ENCODE data around the gene ZRANB3. TPM values are rescaled to one million over a fixed set of nuclear protein-coding genes. Genes with fewer than 3 reads are reported as not detected.
"Not testable (repeated sequence)": the region's sequence is repeated elsewhere in the genome, so short reads cannot be mapped to it uniquely, and the experiment has no call there.

ZRANB3 gene
- total RNA-seq, 1 donor from 2014 or later: 8.9 TPM

DNA sequence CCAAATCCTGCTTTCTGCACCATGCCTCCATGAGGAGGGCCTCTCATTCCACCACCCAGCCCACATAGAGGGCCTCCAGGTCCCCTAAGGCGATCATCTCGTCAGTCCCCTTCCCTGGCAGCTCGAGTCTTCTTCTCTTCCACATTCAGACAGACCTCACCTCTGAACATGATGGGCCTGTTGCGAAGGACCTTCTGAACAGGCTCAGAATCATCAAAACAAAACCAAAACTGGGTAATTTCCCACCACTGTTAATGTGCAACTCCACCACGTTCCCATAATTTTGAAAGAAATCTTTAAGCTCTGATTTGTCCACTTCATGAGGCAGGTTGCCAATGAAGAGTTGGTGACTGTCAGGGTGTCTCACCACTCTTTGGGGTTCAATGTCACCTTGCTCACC is 20.4 kb downstream of the ZRANB3 start:
- H3K4me3 Mint-ChIP-seq (ENCODE audit: unreplicated experiment): no peak overlapping the region
- no peak overlapping the region for H3K27ac Mint-ChIP-seq (ENCODE audit: unreplicated experiment)

GRCh38 chr2:135504811-135505210 is 26.2 kb downstream of the ZRANB3 start:
- H3K36me3 Mint-ChIP-seq (ENCODE audit: low read depth, unreplicated experiment): peaks cover 6% of the 10 kb centered on the region
- FAIRE-seq: no peak

More for the DNA sequence above, 20.4 kb downstream of the ZRANB3 start:
- Mint-ChIP-seq H3K36me3 (ENCODE audit: low read depth, unreplicated experiment) (peaks cover 3% of the 10 kb centered on the region), H3K4me1 (ENCODE audit: low read depth, unreplicated experiment) (no peaks in the 10 kb centered on the region), H3K9me3 (ENCODE audit: unreplicated experiment) (no peaks in the 10 kb centered on the region), H3K27me3 (ENCODE audit: low read depth, unreplicated experiment) (no peaks in the 10 kb centered on the region)
- H3K27ac ChIP-seq (ENCODE audit: low read depth, low read length): no peak overlapping the region
- H4K20me1 ChIP-seq (ENCODE audit: insufficient read depth, low read length): no peaks in the 10 kb centered on the region
- no peak for DNase-seq (ENCODE audit: low read depth)
- no peak overlapping the region for H3K4me2 ChIP-seq (ENCODE audit: low read length)
- H3K4me1 ChIP-seq (ENCODE audit: insufficient read depth, low read length): no peaks in the 10 kb centered on the region
- H3K36me3 ChIP-seq (ENCODE audit: insufficient read depth, low read length): no peaks in the 10 kb centered on the region
- no peak for FAIRE-seq
- no peaks in the 10 kb centered on the region for H3K27me3 ChIP-seq (ENCODE audit: insufficient read depth, low read length)
- H2AFZ ChIP-seq (ENCODE audit: low read depth, low read length): no peak overlapping the region
- no peak overlapping the region for H3K4me3 ChIP-seq (ENCODE audit: insufficient read depth, low read depth, low read length)
- no peak for TF ChIP-seq EZH2 (IDR thresholded peaks at IDR 0.05; ENCODE audit: insufficient read depth, low read length)
- TF ChIP-seq, protein P1, sequence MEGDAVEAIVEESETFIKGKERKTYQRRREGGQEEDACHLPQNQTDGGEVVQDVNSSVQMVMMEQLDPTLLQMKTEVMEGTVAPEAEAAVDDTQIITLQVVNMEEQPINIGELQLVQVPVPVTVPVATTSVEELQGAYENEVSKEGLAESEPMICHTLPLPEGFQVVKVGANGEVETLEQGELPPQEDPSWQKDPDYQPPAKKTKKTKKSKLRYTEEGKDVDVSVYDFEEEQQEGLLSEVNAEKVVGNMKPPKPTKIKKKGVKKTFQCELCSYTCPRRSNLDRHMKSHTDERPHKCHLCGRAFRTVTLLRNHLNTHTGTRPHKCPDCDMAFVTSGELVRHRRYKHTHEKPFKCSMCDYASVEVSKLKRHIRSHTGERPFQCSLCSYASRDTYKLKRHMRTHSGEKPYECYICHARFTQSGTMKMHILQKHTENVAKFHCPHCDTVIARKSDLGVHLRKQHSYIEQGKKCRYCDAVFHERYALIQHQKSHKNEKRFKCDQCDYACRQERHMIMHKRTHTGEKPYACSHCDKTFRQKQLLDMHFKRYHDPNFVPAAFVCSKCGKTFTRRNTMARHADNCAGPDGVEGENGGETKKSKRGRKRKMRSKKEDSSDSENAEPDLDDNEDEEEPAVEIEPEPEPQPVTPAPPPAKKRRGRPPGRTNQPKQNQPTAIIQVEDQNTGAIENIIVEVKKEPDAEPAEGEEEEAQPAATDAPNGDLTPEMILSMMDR (IDR thresholded peaks at IDR 0.05; ENCODE audit: insufficient read depth, low read depth, low read length): no peak
- H3K9me3 ChIP-seq (ENCODE audit: insufficient read depth, low read depth, low read length): no peaks in the 10 kb centered on the region
- no peaks in the 10 kb centered on the region for H3K79me2 ChIP-seq (ENCODE audit: insufficient read depth, low read length)
- H3K9ac ChIP-seq (ENCODE audit: low read length): no peak overlapping the region

GRCh38 chr2:135498588-135498987 is 32.4 kb downstream of the ZRANB3 start:
- not testable (repeated sequence) for H3K36me3 ChIP-seq (ENCODE audit: insufficient read depth, low read length); H3K4me1 ChIP-seq (ENCODE audit: insufficient read depth, low read length); H3K9ac ChIP-seq (ENCODE audit: low read length); H3K27me3 ChIP-seq (ENCODE audit: insufficient read depth, low read length); H3K4me3 ChIP-seq (ENCODE audit: insufficient read depth, low read depth, low read length); DNase-seq (ENCODE audit: low read depth); H3K4me2 ChIP-seq (ENCODE audit: low read length); FAIRE-seq; H3K79me2 ChIP-seq (ENCODE audit: insufficient read depth, low read length); H2AFZ ChIP-seq (ENCODE audit: low read depth, low read length); H4K20me1 ChIP-seq (ENCODE audit: insufficient read depth, low read length); H3K9me3 Mint-ChIP-seq (ENCODE audit: unreplicated experiment); H3K4me1 Mint-ChIP-seq (ENCODE audit: low read depth, unreplicated experiment); H3K27ac Mint-ChIP-seq (ENCODE audit: unreplicated experiment); H3K27me3 Mint-ChIP-seq (ENCODE audit: low read depth, unreplicated experiment); H3K9me3 ChIP-seq (ENCODE audit: insufficient read depth, low read depth, low read length); H3K27ac ChIP-seq (ENCODE audit: low read depth, low read length); H3K4me3 Mint-ChIP-seq (ENCODE audit: unreplicated experiment)
- H3K36me3 Mint-ChIP-seq (ENCODE audit: low read depth, unreplicated experiment): peaks cover 17% of the 10 kb centered on the region

More at GRCh38 chr2:135504811-135505210, 26.2 kb downstream of the ZRANB3 start:
- H3K4me1 ChIP-seq (ENCODE audit: insufficient read depth, low read length): no peaks in the 10 kb centered on the region
- H4K20me1 ChIP-seq (ENCODE audit: insufficient read depth, low read length): no peaks in the 10 kb centered on the region
- no peak overlapping the region for H3K4me2 ChIP-seq (ENCODE audit: low read length)
- no peaks in the 10 kb centered on the region for H3K9me3 Mint-ChIP-seq (ENCODE audit: unreplicated experiment)
- H3K4me3 Mint-ChIP-seq (ENCODE audit: unreplicated experiment): no peak overlapping the region
- H3K9ac ChIP-seq (ENCODE audit: low read length): no peak overlapping the region
- no peak for TF ChIP-seq EZH2 (IDR thresholded peaks at IDR 0.05; ENCODE audit: insufficient read depth, low read length)
- TF ChIP-seq, protein P1 (IDR thresholded peaks at IDR 0.05; ENCODE audit: insufficient read depth, low read depth, low read length): no peak
- H3K27ac ChIP-seq (ENCODE audit: low read depth, low read length): no peak overlapping the region
- H3K36me3 ChIP-seq (ENCODE audit: insufficient read depth, low read length): no peaks in the 10 kb centered on the region
- no peaks in the 10 kb centered on the region for H3K79me2 ChIP-seq (ENCODE audit: insufficient read depth, low read length)
- H3K27me3 Mint-ChIP-seq (ENCODE audit: low read depth, unreplicated experiment): no peaks in the 10 kb centered on the region
- no peak overlapping the region for H3K4me3 ChIP-seq (ENCODE audit: insufficient read depth, low read depth, low read length)
- no peak overlapping the region for H3K27ac Mint-ChIP-seq (ENCODE audit: unreplicated experiment)
- no peaks in the 10 kb centered on the region for H3K4me1 Mint-ChIP-seq (ENCODE audit: low read depth, unreplicated experiment)
- no peak overlapping the region for H2AFZ ChIP-seq (ENCODE audit: low read depth, low read length)
- DNase-seq (ENCODE audit: low read depth): no peak
- no peaks in the 10 kb centered on the region for H3K27me3 ChIP-seq (ENCODE audit: insufficient read depth, low read length)
- no peaks in the 10 kb centered on the region for H3K9me3 ChIP-seq (ENCODE audit: insufficient read depth, low read depth, low read length)
